Endodermal cell (in vitro differentiated cells): Measurements from ENCODE around the gene DNAJB14. TPM values are rescaled to one million over a fixed set of nuclear protein-coding genes. Genes with fewer than 3 reads are reported as not detected.

Experiments
- DNase-seq: peaks from one replicate; pipeline ENCODE4 v3.0.0-alpha.2; 2017
- H3K27ac ChIP-seq: 2 replicates; pipeline ENCODE4 v1.5.1; 2013; ENCODE audit warnings: mild to moderate bottlenecking, low read depth, low read length, moderate library complexity
- H3K27me3 ChIP-seq: 2 replicates; pipeline ENCODE4 v1.6.1; 2013; ENCODE audit warnings: mild to moderate bottlenecking, low read length, moderate library complexity; ENCODE audit not compliant: insufficient read depth, control insufficient read depth, poor library complexity, severe bottlenecking
- H3K36me3 ChIP-seq: 2 replicates; pipeline ENCODE4 v1.7.0; 2013; ENCODE audit warnings: mild to moderate bottlenecking, low read length, moderate library complexity; ENCODE audit not compliant: control insufficient read depth, insufficient read depth
- H3K4me1 ChIP-seq: one replicate; pipeline ENCODE4 v1.7.0; 2013; ENCODE audit warnings: low read length; ENCODE audit not compliant: control insufficient read depth, insufficient read depth
- H3K4me3 ChIP-seq: 2 replicates; pipeline ENCODE4 v1.5.1; 2013; ENCODE audit warnings: mild to moderate bottlenecking, low read length, moderate library complexity
- H3K9ac ChIP-seq: 2 replicates; pipeline ENCODE4 v1.6.1; 2013; ENCODE audit warnings: mild to moderate bottlenecking, low read length, moderate library complexity; ENCODE audit not compliant: poor library complexity, severe bottlenecking; ENCODE audit errors: extremely low read depth
- H3K9me3 ChIP-seq: 2 replicates; pipeline ENCODE4 v1.6.1; 2013; ENCODE audit warnings: mild to moderate bottlenecking, low read length, moderate library complexity; ENCODE audit not compliant: control insufficient read depth
- H3K27ac Mint-ChIP-seq: 2 replicates; pipeline ENCODE4 v1.8.0; 2020; ENCODE audit warnings: mixed read lengths
- H3K27me3 Mint-ChIP-seq: 2 replicates; pipeline ENCODE4 v1.8.0; 2021; ENCODE audit warnings: mild to moderate bottlenecking, mixed read lengths; ENCODE audit not compliant: insufficient read depth
- H3K36me3 Mint-ChIP-seq: 2 replicates; pipeline ENCODE4 v1.8.0; 2020; ENCODE audit warnings: low read depth, mixed read lengths
- H3K4me1 Mint-ChIP-seq: 2 replicates; pipeline ENCODE4 v1.8.0; 2020; ENCODE audit warnings: mixed read lengths
- H3K4me3 Mint-ChIP-seq: 2 replicates; pipeline ENCODE4 v1.8.0; 2020; ENCODE audit warnings: mild to moderate bottlenecking, moderate library complexity, mixed read lengths
- H3K9me3 Mint-ChIP-seq: 2 replicates; pipeline ENCODE4 v1.8.0; 2020; ENCODE audit warnings: mild to moderate bottlenecking, mixed read lengths
- WGBS, 2 experiments: methylation state at CpG; one replicate each; pipeline versions ENCODE4 v1.1.5 to v1.1.7; 2013; ENCODE audit warnings: missing lambda C conversion rate in 2 of 2, mixed read lengths in 1 of 2; ENCODE audit not compliant: insufficient coverage in 1 of 2, insufficient read length in 1 of 2; 5-methylcytosine and 5-hydroxymethylcytosine counted together
- total RNA-seq, 2 donors: library from RNA; stranded (reverse); fragmentation: NEBNext Ultra II Directional in 1 of 2; extraction: Animal tissue kit (Norgen Biotek cat#: 25700) in 1 of 2; gene quantifications; 2 replicates in 1 of 2; 3 replicates in 1 of 2; pipeline ENCODE4 v1.2.1, GENCODE V29; 2021
- TF ChIP-seq, protein P1 (sequence below): fragments of 200-600 bp; sonication (generic); conservative IDR thresholded peaks from 2 replicates; pipeline ENCODE4 v1.5.0; 2021; ENCODE audit warnings: antibody characterized with exemption, mild to moderate bottlenecking

DNAJB14 gene
- total RNA-seq, 2 donors from 2014 or later: 50.3 to 62.5 TPM

DNA sequence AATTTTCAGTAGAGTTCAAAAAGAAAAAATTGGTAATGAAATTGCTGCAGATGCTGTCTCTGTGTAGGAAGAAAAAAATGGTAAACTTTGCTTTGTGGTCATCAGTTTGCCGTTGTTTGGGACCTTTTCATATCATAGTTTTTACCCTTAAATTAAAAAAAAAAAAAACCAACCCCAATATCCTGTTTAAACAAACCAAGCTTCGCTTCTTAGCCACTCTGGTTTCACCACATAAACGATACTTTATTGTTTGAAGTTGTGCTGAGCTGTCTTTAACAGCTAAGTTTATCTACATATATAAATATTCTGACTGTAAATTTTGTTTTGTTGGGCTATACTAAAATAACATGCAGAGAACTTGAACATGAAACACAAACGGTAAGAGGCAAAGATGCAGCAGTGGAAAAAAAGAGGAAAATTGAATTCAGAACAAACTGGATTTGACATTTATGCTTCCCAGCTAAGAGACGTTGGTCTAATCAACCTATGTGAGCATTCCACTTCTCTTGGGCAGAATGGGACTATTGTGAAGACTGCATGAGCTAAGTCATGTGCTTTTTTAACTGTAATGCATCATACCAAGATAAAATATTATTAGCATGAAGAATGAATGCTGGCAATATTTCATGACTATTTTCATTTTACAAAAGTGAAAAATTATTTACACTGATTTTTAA lies 19.4 kb upstream of the DNAJB14 start:
- Mint-ChIP-seq H3K36me3 (no peaks in the 10 kb centered on the region), H3K4me3 (no peak overlapping the region), H3K27me3 (no peaks in the 10 kb centered on the region), H3K4me1 (no peaks in the 10 kb centered on the region), H3K9me3 (no peaks in the 10 kb centered on the region), H3K27ac (no peak overlapping the region)
- 88 to 94% methylated on average over 2 to 5 of the region's 5 CpGs for WGBS, 2 experiments
- H3K36me3 ChIP-seq: no peaks in the 10 kb centered on the region
- H3K27me3 ChIP-seq: no peaks in the 10 kb centered on the region
- H3K4me3 ChIP-seq: no peak overlapping the region
- H3K9ac ChIP-seq: no peak overlapping the region
- no peaks in the 10 kb centered on the region for H3K9me3 ChIP-seq
- H3K27ac ChIP-seq: no peak overlapping the region
- no peaks in the 10 kb centered on the region for H3K4me1 ChIP-seq
- TF ChIP-seq, protein P1, sequence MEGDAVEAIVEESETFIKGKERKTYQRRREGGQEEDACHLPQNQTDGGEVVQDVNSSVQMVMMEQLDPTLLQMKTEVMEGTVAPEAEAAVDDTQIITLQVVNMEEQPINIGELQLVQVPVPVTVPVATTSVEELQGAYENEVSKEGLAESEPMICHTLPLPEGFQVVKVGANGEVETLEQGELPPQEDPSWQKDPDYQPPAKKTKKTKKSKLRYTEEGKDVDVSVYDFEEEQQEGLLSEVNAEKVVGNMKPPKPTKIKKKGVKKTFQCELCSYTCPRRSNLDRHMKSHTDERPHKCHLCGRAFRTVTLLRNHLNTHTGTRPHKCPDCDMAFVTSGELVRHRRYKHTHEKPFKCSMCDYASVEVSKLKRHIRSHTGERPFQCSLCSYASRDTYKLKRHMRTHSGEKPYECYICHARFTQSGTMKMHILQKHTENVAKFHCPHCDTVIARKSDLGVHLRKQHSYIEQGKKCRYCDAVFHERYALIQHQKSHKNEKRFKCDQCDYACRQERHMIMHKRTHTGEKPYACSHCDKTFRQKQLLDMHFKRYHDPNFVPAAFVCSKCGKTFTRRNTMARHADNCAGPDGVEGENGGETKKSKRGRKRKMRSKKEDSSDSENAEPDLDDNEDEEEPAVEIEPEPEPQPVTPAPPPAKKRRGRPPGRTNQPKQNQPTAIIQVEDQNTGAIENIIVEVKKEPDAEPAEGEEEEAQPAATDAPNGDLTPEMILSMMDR: no peak
- no peak for DNase-seq

DNA sequence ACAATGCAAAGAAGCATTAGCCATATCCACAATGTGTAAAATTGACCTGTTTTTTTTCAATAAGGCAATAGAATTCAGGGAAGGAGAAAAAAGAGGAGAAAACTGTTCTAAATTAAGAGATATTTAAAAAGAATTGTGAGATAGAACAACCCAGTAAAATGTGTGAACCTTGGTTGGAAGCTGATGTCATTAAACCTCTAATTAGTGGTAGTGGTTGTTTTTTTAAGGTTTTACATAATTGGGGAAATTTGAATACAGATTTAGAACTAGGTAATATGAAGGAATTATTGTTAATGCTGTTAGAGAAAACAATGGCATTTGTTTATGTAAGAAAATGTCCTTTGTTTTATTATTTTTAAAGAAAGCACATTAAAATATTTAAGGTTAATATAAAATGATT lies 18.8 kb upstream of the DNAJB14 start:
- Mint-ChIP-seq H3K27me3 (no peaks in the 10 kb centered on the region), H3K9me3 (no peaks in the 10 kb centered on the region), H3K4me1 (no peaks in the 10 kb centered on the region), H3K36me3 (no peaks in the 10 kb centered on the region), H3K4me3 (no peak overlapping the region), H3K27ac (no peak overlapping the region)
- no peak overlapping the region for H3K27ac ChIP-seq
- TF ChIP-seq, protein P1: no peak
- no peak for DNase-seq
- no peaks in the 10 kb centered on the region for H3K27me3 ChIP-seq
- no peaks in the 10 kb centered on the region for H3K9me3 ChIP-seq
- no peaks in the 10 kb centered on the region for H3K36me3 ChIP-seq
- H3K4me1 ChIP-seq: no peaks in the 10 kb centered on the region
- H3K9ac ChIP-seq: no peak overlapping the region
- no peak overlapping the region for H3K4me3 ChIP-seq

DNA sequence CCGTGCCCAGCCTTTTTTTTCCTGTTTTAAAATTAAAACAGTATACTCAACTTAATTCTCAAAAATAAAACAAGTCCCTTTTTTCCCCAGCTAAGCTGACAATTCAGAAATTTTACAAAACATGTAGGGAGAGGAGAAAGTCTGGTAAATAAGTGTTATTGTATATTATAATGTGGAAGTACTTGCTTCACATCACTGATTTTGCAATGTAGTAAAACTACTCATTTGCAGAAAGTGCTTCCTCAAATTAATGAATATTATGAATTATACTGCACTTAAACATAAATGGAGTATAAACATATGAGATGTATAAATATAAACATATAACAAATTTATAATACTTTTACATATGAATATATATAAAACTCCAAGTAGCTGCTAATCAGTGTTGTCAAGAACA lies 15.3 kb upstream of the DNAJB14 start:
- no peak overlapping the region for H3K9ac ChIP-seq
- no peak overlapping the region for H3K27ac ChIP-seq
- H3K4me1 ChIP-seq: no peaks in the 10 kb centered on the region
- Mint-ChIP-seq H3K27ac (no peak overlapping the region), H3K4me3 (no peak overlapping the region), H3K36me3 (no peaks in the 10 kb centered on the region), H3K9me3 (peaks cover 2% of the 10 kb centered on the region), H3K27me3 (no peaks in the 10 kb centered on the region), H3K4me1 (no peaks in the 10 kb centered on the region)
- no peaks in the 10 kb centered on the region for H3K27me3 ChIP-seq
- TF ChIP-seq, protein P1: no peak
- H3K9me3 ChIP-seq: no peaks in the 10 kb centered on the region
- WGBS, 2 experiments: 95% methylated on average over 1 of the region's 1 CpG; no CpG with 5 or more reads in 1 of the 2 experiments
- H3K36me3 ChIP-seq: no peaks in the 10 kb centered on the region
- no peak for DNase-seq
- no peak overlapping the region for H3K4me3 ChIP-seq
